ENCODE measurements around the gene ITGAD.

GRCh38 chr16:31380201-31380600, 12.9 kb upstream of the ITGAD start:
- no peak for TF ChIP-seq NRF1 (IDR thresholded peaks at IDR 0.05; ENCODE audit: low read depth, low read length)
- no peak for TF ChIP-seq CTCF (IDR thresholded peaks at IDR 0.05)
- no peak for TF ChIP-seq ZBTB33 (IDR thresholded peaks at IDR 0.05; ENCODE audit: borderline replicate concordance, low read depth)
- TF ChIP-seq EZH2phosphoT487 (IDR thresholded peaks at IDR 0.05; ENCODE audit: borderline replicate concordance, low read depth) = no peak
- no peak for TF ChIP-seq REST (IDR thresholded peaks at IDR 0.05; ENCODE audit: low read depth, low read length)
- no peak for TF ChIP-seq TAF1 (IDR thresholded peaks at IDR 0.05; ENCODE audit: borderline replicate concordance, low read depth, low read length)
- no peak for TF ChIP-seq MXI1 (IDR thresholded peaks at IDR 0.05; ENCODE audit: low read depth, low read length)

All from SK-N-SH (cell line).